AG10803 (cell line): ENCODE measurements around the gene TMEM150C.
A peak's percentile ranks its signal among the peaks of the same experiment; 100 is the strongest.

Source experiments
- DNase-seq: peaks from one replicate; pipeline ENCODE4 v3.0.0; 2010; ENCODE audit warnings: low read depth
- H3K4me3 ChIP-seq: 2 replicates; pipeline ENCODE4 v1.5.1; 2011; ENCODE audit warnings: mild to moderate bottlenecking, low read length, control low read depth
- TF ChIP-seq, protein P1 (sequence below): conservative IDR thresholded peaks from 2 replicates; pipeline ENCODE4 v1.5.1; 2011; ENCODE audit warnings: mild to moderate bottlenecking, low read length, control low read depth, inconsistent platforms

TMEM150C gene

DNA sequence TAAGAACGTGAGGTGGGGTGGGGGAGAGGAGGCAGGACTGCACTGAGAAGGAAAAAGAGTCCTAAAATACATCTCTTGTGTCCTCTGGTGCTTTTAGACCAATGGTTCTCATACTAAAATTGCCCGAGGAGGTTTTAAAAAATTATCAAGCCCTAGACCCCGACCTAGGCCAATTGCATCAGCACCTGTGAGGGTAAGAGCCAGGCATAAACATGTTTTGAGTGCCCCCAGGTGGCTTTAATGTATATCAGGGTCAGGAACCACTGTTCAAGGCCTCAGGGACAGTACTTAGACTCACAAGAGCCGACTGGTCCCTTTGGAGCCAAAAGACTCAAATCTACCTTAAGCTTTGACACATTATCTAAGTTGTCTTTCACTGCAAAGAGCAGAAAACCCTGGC lies 37.5 kb upstream of the TMEM150C start:
- TF ChIP-seq, protein P1, sequence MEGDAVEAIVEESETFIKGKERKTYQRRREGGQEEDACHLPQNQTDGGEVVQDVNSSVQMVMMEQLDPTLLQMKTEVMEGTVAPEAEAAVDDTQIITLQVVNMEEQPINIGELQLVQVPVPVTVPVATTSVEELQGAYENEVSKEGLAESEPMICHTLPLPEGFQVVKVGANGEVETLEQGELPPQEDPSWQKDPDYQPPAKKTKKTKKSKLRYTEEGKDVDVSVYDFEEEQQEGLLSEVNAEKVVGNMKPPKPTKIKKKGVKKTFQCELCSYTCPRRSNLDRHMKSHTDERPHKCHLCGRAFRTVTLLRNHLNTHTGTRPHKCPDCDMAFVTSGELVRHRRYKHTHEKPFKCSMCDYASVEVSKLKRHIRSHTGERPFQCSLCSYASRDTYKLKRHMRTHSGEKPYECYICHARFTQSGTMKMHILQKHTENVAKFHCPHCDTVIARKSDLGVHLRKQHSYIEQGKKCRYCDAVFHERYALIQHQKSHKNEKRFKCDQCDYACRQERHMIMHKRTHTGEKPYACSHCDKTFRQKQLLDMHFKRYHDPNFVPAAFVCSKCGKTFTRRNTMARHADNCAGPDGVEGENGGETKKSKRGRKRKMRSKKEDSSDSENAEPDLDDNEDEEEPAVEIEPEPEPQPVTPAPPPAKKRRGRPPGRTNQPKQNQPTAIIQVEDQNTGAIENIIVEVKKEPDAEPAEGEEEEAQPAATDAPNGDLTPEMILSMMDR, result no peak
- DNase-seq, result no peak
- H3K4me3 ChIP-seq, result no peak overlapping the region

DNA sequence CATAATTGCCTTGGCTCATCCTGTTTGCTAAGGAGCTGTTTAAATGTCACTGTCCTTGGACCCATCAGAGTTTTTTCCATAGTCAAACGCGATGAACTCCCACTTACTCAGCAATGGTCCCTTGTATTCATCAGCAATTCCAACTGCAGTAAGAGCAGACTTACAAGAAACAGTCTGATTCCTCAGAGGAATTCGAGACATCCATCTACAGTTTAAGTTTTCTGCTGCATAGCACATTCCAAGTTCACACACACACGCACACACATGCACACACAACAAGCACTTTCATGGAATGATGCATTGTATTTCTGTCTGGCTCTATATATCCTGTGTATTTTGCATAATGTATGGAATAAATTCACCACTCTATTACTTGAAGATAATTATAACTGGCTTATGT lies 32.7 kb upstream of the TMEM150C start:
- no peak overlapping the region for H3K4me3 ChIP-seq
- DNase-seq, result peak; percentile 13
- TF ChIP-seq, protein P1, result no peak

DNA sequence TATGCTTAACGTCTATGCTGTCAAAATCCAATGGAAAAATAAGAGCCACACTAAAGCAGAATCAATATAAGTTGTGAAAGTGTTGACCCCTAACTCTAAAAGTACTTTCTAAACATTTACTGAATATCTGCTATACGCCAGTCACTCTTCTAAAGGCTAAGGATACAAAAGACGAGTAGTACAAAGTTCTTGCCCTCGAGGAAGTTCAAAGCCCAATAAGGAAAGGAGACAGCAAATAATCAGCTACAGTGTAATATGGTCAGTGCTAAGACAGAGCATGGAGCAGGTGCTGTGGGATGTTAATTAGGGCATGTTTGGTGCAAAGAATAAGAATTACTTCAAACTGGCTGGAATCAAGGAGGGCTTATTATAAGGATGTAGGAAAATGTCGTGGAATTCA lies 31.6 kb upstream of the TMEM150C start:
- no peak overlapping the region for H3K4me3 ChIP-seq
- no peak for DNase-seq
- TF ChIP-seq, protein P1, result no peak

DNA sequence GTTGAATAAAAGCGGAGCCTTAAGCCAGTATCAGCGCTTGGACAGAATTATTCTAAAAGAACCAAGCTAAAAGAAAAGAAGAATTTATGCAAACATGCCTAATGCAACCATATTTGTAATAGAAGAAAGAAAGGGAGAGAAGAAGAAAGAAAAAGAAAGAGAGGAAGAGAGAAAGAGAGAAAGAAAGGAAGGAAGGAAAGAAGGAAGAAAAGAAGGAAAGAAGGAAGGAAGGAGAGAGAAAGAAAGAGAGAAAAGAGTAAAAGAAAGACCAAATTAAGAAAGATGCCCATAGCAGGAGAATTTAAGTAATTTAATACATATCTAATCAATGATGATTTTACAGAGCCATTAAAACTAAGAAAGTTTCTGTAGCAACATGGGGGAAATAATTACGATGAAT lies 30.9 kb upstream of the TMEM150C start:
- DNase-seq, result no peak
- H3K4me3 ChIP-seq, result no peak overlapping the region
- TF ChIP-seq, protein P1, result no peak

DNA sequence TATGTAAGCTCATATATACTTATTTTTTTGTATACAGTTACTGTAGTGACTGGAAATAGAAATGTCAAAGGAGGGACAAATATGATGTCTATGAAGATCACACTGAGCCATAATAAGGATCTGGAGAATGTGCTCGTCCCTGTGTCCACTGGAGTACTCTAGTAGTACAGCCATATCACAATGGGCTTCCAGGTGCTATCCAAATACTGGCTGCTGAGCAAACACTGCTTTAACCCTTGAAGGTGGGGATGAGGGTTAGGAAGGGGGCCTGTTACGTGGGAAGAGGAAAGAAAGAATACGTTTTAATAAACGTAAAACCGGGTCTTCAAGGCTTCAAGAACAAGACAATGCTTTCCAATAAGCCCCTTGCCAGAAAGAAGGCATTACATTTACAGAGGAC lies 29.8 kb upstream of the TMEM150C start:
- no peak for DNase-seq
- H3K4me3 ChIP-seq, result no peak overlapping the region
- TF ChIP-seq, protein P1, result no peak

DNA sequence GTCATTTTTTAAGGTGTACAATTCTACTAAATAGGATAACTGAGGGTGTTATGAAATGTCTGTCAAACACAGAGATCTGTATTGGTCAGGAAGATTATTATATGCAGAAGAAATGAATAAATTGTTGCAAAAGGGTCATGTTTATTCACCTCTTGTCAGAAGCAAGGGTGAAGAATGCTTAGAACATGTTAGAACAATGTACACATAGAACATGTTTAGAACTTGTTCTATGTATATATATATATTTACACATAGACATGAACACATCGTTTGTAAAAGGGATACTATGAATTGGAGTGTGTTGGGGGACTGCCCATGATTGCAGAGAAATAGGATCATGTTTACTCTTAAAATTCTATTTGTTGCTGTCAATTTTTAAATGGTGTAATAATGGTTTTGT lies 28.0 kb upstream of the TMEM150C start:
- TF ChIP-seq, protein P1, result no peak
- H3K4me3 ChIP-seq, result no peak overlapping the region

DNA sequence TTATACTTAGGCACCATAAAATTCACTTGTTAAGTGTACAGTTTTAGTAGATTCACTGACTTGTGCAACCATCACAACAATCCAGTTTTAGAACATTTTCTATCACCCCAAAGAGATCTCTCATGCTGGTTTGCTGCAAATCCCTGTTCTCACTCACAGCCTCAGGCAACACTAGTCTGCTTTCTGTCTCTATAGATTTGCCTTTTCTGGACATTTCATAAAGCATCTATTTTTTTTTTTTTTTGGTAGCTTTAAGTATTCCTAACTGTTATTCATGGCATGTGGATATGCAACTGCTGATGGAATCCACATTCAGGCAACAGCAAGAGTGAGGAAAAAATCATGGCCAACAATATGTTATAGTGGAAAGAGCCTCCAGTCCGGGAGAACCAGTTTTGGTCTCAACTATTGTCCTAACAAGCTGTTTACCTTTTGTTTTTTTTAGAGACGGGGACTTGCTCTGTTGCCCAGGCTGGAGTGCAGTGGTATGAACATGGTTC lies 27.0 kb upstream of the TMEM150C start:
- H3K4me3 ChIP-seq, result no peak overlapping the region
- no peak for DNase-seq
- TF ChIP-seq, protein P1, result no peak

More for the DNA sequence above, 28.0 kb upstream of the TMEM150C start:
- no peak for DNase-seq
